HUES6 (cell line): ENCODE results near the gene SLC25A48.

ENCODE experiments used
- H3K27ac ChIP-seq: 2 replicates; pipeline ENCODE4 v1.7.0; 2013; ENCODE audit warnings: low read depth, mild to moderate bottlenecking, low read length, inconsistent platforms
- H3K27me3 ChIP-seq: 2 replicates; pipeline ENCODE4 v1.6.1; 2013; ENCODE audit warnings: low read length; ENCODE audit not compliant: control insufficient read depth, insufficient read depth
- H3K36me3 ChIP-seq: 2 replicates; pipeline ENCODE4 v1.6.1; 2013; ENCODE audit warnings: low read length; ENCODE audit not compliant: control insufficient read depth, insufficient read depth
- H3K4me1 ChIP-seq: 2 replicates; pipeline ENCODE4 v1.6.1; 2013; ENCODE audit warnings: low read length; ENCODE audit not compliant: control insufficient read depth, insufficient read depth
- H3K4me3 ChIP-seq: 2 replicates; pipeline ENCODE4 v1.5.1; 2013; ENCODE audit warnings: low read depth, low read length
- H3K9ac ChIP-seq: one replicate; pipeline ENCODE4 v1.6.1; 2013; ENCODE audit warnings: mild to moderate bottlenecking, low read length
- H3K9me3 ChIP-seq: 2 replicates; pipeline ENCODE4 v1.6.1; 2013; ENCODE audit warnings: low read depth, low read length; ENCODE audit not compliant: control insufficient read depth, insufficient read depth

Gene SLC25A48

DNA sequence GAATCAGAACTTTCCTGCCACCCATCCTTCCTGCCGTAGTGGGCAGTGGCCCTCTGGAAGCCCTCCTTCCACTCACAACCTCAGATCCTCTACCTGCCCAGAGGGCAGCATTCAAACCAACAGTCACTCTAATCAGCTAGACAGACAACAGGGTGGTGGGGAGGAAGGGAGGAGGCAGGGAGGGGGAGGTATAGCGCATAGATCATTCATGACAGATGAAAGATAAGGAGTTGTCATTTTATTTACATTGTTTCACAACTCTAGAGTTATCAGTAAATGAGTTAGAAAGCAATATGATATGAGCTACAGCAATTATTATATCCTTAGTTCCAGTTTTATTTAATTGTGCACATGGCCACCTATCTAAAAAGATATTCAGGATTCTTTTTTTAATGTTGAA, 60.3 kb downstream of the SLC25A48 start:
- Histone ChIP-seq H3K27me3 (peaks cover 9% of the 10 kb centered on the region; the same call in 1 of the 2 replicates), H3K4me3 (no peak overlapping the region), H3K36me3 (no peaks in the 10 kb centered on the region), H3K27ac (no peak overlapping the region), H3K9ac (no peak overlapping the region), H3K4me1 (no peaks in the 10 kb centered on the region), H3K9me3 (no peaks in the 10 kb centered on the region)

DNA sequence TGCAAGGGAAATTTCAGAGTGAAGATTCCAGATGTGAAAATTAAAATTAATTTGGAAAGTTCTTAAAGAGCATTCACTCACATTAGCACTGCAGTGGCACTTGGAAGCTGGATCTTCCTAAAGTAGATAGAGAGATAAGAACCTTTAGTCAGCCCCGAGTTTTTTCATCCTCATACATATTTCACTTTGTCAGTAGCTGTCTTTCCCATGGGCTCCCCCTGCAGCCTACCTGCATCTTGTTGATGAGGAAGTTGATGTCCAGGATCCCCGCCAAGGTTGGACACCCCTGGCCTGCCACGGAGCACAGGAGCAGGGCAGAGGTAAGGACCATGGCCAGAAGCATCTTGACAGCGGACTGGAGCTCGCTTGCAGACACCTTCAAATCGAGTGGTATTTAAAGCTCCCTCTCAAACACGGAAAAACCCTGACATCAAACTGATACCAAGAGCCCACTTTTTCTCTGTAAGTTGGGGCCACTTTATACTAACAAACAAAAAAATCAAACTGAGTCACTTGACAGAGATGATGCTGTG, 61.1 kb downstream of the SLC25A48 start, which contains the start of gene IL9:
Gene IL9, minus strand, starts transcription at position 368 of the 533 bp plus-strand sequence. Its CDS starts 25 bp downstream, at position 343.
- Histone ChIP-seq H3K27ac (no peak within 1 kb of the TSS), H3K4me3 (no peak within 1 kb of the TSS), H3K27me3 (peaks cover 11% of the 10 kb centered on the region; the same call in 1 of the 2 replicates), H3K36me3 (no peaks in the 10 kb centered on the region), H3K9ac (no peak within 1 kb of the TSS), H3K9me3 (no peaks in the 10 kb centered on the region), H3K4me1 (no peaks in the 10 kb centered on the region)

DNA sequence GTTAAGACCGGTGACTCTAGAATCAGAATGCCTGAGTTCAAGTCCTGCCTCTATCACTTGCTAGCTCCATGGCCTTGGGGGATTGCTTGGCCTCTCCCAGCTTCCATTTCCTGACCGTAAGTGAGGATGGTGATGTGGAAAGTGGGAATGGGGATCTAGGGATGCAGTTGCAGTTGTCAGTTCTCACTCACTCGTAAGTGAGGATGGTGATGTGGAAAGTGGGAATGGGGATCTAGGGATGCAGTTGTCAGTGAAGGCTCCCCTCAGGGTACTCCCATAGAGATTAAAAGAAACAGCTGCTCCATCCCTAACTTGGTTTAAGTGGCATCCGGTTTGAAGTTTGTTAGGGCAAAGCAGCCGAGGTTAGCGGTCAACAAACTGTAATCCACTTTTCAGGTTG, 64.2 kb downstream of the SLC25A48 start:
- Histone ChIP-seq H3K4me3 (no peak overlapping the region), H3K36me3 (no peaks in the 10 kb centered on the region), H3K4me1 (no peaks in the 10 kb centered on the region), H3K27ac (no peak overlapping the region), H3K27me3 (peaks cover 14% of the 10 kb centered on the region; the same call in 1 of the 2 replicates), H3K9me3 (no peaks in the 10 kb centered on the region), H3K9ac (no peak overlapping the region)

DNA sequence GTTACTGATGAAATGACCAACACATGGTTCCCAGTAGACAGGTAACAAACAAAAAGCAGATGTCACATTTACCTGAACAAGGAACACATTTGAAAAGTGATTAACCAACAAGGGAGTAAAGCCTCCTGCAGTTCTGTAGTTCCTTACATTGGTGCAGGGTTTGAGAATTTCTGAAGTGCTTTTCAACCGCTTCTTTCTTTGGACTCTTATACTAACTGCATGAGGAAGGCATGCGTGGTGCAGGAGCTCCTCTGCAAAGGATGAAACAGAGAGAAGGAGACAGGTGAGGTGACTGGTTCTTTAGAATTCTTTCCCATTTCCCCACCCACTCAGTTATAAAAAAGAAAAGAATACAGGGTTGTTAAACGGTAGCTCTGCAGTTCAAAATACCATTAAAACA, 65.8 kb downstream of the SLC25A48 start:
- H3K27ac ChIP-seq: no peak overlapping the region
- peaks cover 17% of the 10 kb centered on the region; the same call in 1 of the 2 replicates for H3K27me3 ChIP-seq
- no peaks in the 10 kb centered on the region for H3K4me1 ChIP-seq
- no peaks in the 10 kb centered on the region for H3K9me3 ChIP-seq
- no peak overlapping the region for H3K9ac ChIP-seq
- H3K4me3 ChIP-seq: no peak overlapping the region
- no peaks in the 10 kb centered on the region for H3K36me3 ChIP-seq

DNA sequence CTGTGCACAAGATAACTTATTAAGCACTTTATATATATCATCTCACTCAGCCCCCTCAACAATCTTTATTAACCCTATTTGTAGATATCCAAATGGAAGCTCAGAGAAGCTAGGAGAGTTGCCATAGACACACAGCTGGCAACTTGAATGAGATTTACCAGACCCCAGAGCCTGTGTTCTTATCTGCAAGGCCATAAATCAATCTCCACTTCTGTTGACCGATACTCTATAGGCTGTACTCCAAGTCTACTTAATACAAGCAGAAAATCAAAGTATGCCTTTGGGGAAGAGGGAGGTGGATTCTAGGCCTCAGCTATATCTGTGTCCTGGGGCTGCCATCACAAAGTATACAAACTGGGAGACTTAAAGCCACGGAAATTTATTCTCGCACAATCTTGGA, 67.2 kb downstream of the SLC25A48 start:
- H3K36me3 ChIP-seq: no peaks in the 10 kb centered on the region
- H3K27ac ChIP-seq: no peak overlapping the region
- H3K9me3 ChIP-seq: no peaks in the 10 kb centered on the region
- no peak overlapping the region for H3K9ac ChIP-seq
- no peaks in the 10 kb centered on the region for H3K4me1 ChIP-seq
- peaks cover 19% of the 10 kb centered on the region; the same call in 1 of the 2 replicates for H3K27me3 ChIP-seq
- no peak overlapping the region for H3K4me3 ChIP-seq

DNA sequence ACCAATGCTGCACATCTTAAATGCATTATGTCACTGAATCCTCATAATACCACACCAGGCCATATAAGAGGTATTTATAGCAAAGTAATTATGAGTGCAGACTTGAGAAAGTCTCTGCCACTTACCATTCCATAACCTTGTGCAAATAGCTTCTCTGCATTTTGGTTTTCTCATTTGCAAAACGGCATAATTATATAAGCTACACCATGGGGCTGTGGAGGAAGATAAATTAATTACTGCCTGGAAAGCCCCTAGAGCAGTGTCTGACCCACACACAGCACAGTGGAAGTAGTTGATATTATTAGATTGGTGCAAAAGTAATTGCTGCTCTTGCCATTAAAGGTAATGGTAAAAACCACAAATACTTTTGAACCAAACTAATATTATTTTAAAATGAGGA, 70.7 kb downstream of the SLC25A48 start:
- Histone ChIP-seq H3K27me3 (peaks cover 38% of the 10 kb centered on the region), H3K9ac (no peak overlapping the region), H3K4me1 (no peaks in the 10 kb centered on the region), H3K36me3 (no peaks in the 10 kb centered on the region), H3K27ac (no peak overlapping the region), H3K4me3 (no peak overlapping the region), H3K9me3 (no peaks in the 10 kb centered on the region)

DNA sequence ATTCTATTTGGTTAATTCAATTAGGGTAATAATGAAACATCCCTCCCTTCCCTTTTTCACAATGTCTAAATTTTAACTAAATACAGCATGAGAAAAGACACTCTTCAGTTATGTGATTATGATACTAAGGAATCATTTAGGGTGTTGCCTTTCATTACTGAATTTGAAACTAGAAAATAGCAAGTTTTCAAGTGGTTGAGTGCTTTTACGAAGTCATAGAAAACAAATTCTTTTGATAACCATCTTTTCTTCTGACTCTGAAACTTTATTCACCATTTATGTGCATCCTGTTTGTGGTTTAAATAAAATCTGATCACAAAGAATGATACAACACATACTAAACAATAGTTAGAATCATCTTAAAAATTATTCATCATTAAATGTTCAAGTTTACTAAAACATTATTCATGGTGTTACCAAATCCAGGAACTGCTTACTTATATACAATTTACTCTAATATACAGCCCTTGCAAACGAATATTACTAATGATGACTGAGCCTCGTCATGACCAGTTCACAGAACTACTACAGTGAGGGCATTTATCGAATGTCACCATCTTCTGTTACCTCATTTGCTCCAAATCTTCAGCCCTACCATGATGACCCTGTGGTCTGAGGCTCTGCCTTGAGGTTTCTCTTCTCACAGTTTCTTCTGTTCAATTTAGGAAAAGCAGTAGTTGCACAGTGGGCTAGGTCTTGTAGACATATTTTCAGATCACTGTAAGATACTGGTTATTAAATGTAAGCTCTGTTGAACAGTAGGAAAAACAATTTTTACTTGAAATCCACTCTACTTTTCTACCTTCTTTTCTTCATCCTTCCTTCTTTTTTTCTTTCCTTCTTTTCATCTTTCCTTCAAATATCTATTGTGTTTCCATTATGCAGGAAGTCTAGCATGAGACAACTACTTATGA, 79.5 kb downstream of the SLC25A48 start:
- Histone ChIP-seq H3K27me3 (peaks cover 94% of the 10 kb centered on the region), H3K9me3 (no peaks in the 10 kb centered on the region), H3K4me3 (no peak overlapping the region), H3K9ac (no peak overlapping the region), H3K36me3 (no peaks in the 10 kb centered on the region), H3K27ac (no peak overlapping the region), H3K4me1 (no peaks in the 10 kb centered on the region)

DNA sequence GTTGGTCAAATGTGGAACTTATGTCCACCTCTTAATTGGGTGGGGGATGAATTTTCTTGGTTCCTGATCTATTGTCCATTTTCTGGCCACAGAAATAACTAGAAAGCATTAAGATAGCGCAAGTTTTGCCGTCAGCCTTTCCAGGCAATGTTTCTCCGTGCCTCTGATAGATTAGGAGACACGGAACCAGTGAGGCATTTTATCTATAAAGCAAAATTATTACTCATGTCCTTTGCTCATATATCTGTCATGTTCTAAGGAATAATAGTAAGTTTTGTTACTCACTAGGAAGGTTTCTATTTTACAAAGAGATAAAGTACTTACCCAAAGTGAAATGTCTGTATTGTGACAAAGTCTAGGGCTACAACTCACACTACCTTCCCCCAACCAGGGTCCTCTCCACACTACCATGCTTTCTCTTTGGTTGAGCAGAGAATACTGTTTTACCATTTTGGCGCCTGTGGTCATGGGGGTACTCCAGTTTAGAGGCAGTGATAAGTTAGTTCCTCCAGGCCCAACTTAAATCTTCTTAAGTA, 81.1 kb downstream of the SLC25A48 start:
- H3K4me3 ChIP-seq: no peak overlapping the region
- H3K36me3 ChIP-seq: no peaks in the 10 kb centered on the region
- H3K27me3 ChIP-seq: peaks cover 83% of the 10 kb centered on the region
- H3K9me3 ChIP-seq: no peaks in the 10 kb centered on the region
- no peaks in the 10 kb centered on the region for H3K4me1 ChIP-seq
- no peak overlapping the region for H3K9ac ChIP-seq
- no peak overlapping the region for H3K27ac ChIP-seq

DNA sequence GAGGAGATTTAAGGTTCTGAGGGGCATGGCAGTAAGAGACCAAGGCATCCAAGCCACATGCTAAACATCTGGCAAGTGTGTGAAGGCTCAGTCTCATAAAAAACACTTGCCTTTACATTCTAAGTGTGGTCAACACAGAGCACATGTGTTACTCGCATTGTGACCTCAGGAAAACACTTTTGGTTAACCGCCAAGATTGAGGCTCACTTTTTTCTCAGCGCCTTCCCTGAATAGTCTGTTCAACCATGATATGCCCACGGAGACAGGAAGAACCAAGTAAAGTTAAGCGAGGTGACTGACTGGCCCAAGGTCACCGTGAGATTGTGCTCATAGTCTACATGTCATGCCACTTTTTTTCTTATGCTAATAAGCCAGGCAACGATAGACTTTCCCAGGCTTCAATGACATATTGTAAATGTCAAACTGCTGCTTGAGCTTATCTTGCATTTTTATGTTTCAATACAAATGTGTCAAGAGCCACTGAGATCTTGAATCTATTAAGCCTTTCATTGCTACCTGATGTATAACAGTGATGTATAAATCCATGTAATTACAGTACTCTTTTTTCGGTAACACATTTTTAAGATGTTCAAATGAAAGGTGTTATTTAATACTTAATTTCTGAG, 82.3 kb downstream of the SLC25A48 start:
- Histone ChIP-seq H3K9ac (no peak overlapping the region), H3K4me1 (no peaks in the 10 kb centered on the region), H3K4me3 (no peak overlapping the region), H3K9me3 (no peaks in the 10 kb centered on the region), H3K36me3 (no peaks in the 10 kb centered on the region), H3K27ac (no peak overlapping the region), H3K27me3 (peaks cover 72% of the 10 kb centered on the region)

DNA sequence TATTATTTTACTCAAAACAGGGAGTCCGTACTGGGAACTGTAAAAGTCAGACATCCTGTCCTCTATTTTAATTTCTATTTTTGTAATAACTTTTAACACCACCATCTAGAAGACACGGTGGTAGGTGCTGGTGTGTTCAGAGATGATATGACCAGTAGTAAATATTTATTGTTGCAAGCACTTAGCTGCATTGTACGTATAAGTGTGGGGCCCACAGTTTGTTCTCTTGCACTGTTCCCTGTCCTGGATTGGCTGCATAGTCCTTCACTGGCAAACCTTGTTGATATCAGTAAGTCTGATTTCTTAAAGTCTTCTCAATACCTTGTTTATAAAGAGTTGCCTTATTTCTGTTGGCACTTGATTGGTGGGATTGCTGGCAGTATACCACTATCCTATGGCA, 85.7 kb downstream of the SLC25A48 start:
- Histone ChIP-seq H3K9ac (no peak overlapping the region), H3K4me3 (no peak overlapping the region), H3K4me1 (no peaks in the 10 kb centered on the region), H3K27me3 (peaks cover 73% of the 10 kb centered on the region), H3K36me3 (no peaks in the 10 kb centered on the region), H3K9me3 (no peaks in the 10 kb centered on the region), H3K27ac (no peak overlapping the region)

DNA sequence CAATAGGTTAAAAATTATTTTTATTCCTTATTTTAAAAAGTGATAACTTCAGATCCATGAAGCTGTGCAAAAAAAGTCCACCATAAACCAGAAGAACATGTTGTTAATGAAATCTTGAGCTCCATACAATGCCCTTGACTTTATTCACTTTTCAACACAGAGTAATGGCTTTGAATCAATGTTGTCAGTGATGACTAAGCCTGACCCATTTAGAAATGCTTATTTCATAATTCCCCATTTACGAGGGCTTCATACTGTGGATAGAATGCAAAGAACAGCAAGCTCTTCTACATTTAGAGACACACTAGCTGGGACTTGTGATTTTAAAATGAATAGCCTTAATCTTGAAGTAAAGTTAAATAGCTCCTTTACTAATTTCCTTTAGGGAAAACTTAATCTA, 86.9 kb downstream of the SLC25A48 start:
- no peak overlapping the region for H3K27ac ChIP-seq
- no peaks in the 10 kb centered on the region for H3K9me3 ChIP-seq
- no peaks in the 10 kb centered on the region for H3K36me3 ChIP-seq
- H3K4me3 ChIP-seq: no peak overlapping the region
- peaks cover 73% of the 10 kb centered on the region for H3K27me3 ChIP-seq
- H3K4me1 ChIP-seq: no peaks in the 10 kb centered on the region
- no peak overlapping the region for H3K9ac ChIP-seq
